Panc1 (cell line): ENCODE data around the gene COQ10A. TPM values are rescaled to one million over a fixed set of nuclear protein-coding genes. Genes with fewer than 3 reads are reported as not detected.
"Not testable (repeated sequence)": the region's sequence is repeated elsewhere in the genome, so short reads cannot be mapped to it uniquely, and the experiment has no call there.

Experiments used
- ATAC-seq: fragments of 200-7000 bp; cut with Tn5 transposase; 2 replicates; pipeline ENCODE4 v1.9.1; 2020; ENCODE audit warnings: mild to moderate bottlenecking, moderate library complexity
- BruUV-seq: library from RNA; stranded (reverse); fragments of 400-500 nt; replicated peaks from 2 replicates; lab custom pipeline; 2021; lab: Mats Ljungman, UMichigan
- CTCF ChIA-PET: fragments of 300-600 bp; sonication (Branson Sonifier 250); formaldehyde crosslinking; loops from one replicate; lab custom pipeline; 2022; ENCODE audit warnings: antibody characterized with exemption; lab: Charles Lee
- POLR2A ChIA-PET: fragments of 300-600 bp; sonication (Branson Sonifier 250); formaldehyde crosslinking; loops from one replicate; lab custom pipeline; 2022; ENCODE audit warnings: antibody characterized with exemption; lab: Charles Lee
- DNase-seq: peaks from one replicate; pipeline ENCODE4 v3.0.0-alpha.2; 2010; ENCODE audit warnings: low read depth, low spot score
- H3K27ac ChIP-seq: 2 replicates; pipeline ENCODE4 v1.5.1; 2011; ENCODE audit warnings: mild to moderate bottlenecking, low read length, inconsistent platforms
- H3K27me3 ChIP-seq: fragments of 200-500 bp; sonication (Bioruptor generic); 2 replicates; pipeline ENCODE4 v1.6.0; 2014; ENCODE audit warnings: low read length, inconsistent platforms; ENCODE audit not compliant: control insufficient read depth, insufficient read depth
- H3K36me3 ChIP-seq: fragments of 200-500 bp; sonication (Bioruptor generic); 2 replicates; pipeline ENCODE4 v1.5.1; 2014; ENCODE audit warnings: inconsistent platforms, mild to moderate bottlenecking, low read length, moderate library complexity; ENCODE audit not compliant: control insufficient read depth, insufficient read depth
- H3K4me1 ChIP-seq: 2 replicates; pipeline ENCODE4 v1.5.1; 2011; ENCODE audit warnings: inconsistent platforms, mild to moderate bottlenecking, low read length, moderate library complexity; ENCODE audit not compliant: control insufficient read depth, insufficient read depth
- H3K4me3 ChIP-seq, 2 experiments: 2 replicates each; pipeline ENCODE4 v1.5.1; 2011 to 2012; ENCODE audit warnings: low read depth in 2 of 2, low read length in 2 of 2, mild to moderate bottlenecking in 2 of 2, inconsistent platforms in 1 of 2, moderate library complexity in 1 of 2
- H3K9me3 ChIP-seq: fragments of 200-500 bp; sonication (Bioruptor generic); 2 replicates; pipeline ENCODE4 v1.5.1; 2014; ENCODE audit warnings: low read depth, mild to moderate bottlenecking, inconsistent platforms, low read length, moderate library complexity; ENCODE audit not compliant: control insufficient read depth, insufficient read depth
- POLR2AphosphoS5 ChIP-seq: IDR thresholded peaks from 2 replicates; pipeline ENCODE4 v1.6.1; 2012; ENCODE audit warnings: mild to moderate bottlenecking, low read depth, low read length, moderate library complexity
- SIN3A ChIP-seq: IDR thresholded peaks from 2 replicates; pipeline ENCODE4 v1.6.1; 2012; ENCODE audit warnings: low read depth, mild to moderate bottlenecking, low read length, moderate library complexity, borderline replicate concordance; ENCODE audit not compliant: insufficient read depth
- TCF7L2 ChIP-seq: IDR thresholded peaks from 2 replicates; pipeline ENCODE4 v1.6.1; 2011; ENCODE audit warnings: mild to moderate bottlenecking, low read depth, low read length, inconsistent platforms
- in situ Hi-C: cut with HindIII; loops from 2 replicates; pipeline ENCODE4 v1.10.0; 2016; ENCODE audit warnings: low sequenced_read_pairs, low pct_unique_long_range_greater_than_20kb
- intact Hi-C: fragments of 100-400 bp; cut with micrococcal nuclease; formaldehyde crosslinking; loops from one replicate; pipeline ENCODE4 v1.10.0; 2022; ENCODE audit not compliant: unreplicated experiment
- total RNA-seq: library from RNA; stranded (reverse); gene quantifications from one replicate; pipeline ENCODE4 v1.2.1, GENCODE V29; 2021; ENCODE audit not compliant: unreplicated experiment
- TF ChIP-seq, protein P1 (sequence below), 2 experiments: IDR thresholded peaks; 2 replicates each; pipeline ENCODE4 v1.6.1; 2011 to 2012; ENCODE audit warnings: low read depth in 2 of 2, control low read depth in 1 of 2, low read length in 1 of 2, mild to moderate bottlenecking in 1 of 2, moderate library complexity in 1 of 2; ENCODE audit not compliant: insufficient read depth in 1 of 2
- TF ChIP-seq, protein P2 (sequence below): fragments of 450-650 bp; IDR thresholded peaks from 2 replicates; pipeline ENCODE4 v1.5.1; 2017; ENCODE audit warnings: mild to moderate bottlenecking

COQ10A gene
- total RNA-seq, 1 experiment from 2014 or later: 20.0 TPM

DNA sequence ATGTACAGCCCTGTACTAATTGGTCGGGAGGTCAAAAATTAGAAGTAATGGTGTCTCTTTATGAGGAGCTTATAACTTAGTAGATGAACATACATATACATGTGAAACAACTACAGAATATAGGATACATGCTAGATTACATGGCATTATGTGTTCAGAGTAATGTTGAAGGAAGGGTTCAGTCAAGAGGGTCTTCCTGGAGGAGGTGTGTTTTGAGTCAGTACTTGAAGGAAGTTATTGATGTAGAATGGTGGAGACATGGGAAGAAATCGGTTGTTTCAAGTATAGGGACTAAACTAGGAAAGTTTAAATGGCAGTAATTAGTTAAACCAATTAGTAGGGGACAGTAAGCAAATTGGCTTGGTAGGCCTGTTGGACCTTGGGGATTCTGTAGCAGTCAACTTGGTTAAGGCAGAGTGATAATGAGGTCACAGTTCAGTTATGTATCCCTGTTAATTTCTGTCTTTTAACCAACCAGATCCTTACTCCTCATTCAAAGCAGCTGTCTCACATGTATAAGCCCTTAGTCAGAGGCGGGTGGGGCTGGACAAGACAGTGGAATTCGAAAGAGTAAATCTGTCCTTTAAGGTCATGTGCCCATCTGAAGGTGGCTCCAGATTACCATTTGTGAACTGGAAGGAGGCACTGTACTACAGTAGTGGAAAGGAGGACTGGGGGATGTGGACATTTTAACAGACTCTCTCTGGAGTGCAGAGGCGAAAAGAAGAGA lies 5.1 kb upstream of the COQ10A start:
- intact Hi-C loops (no loop called here), in situ Hi-C loops (no loop called here)
- TF ChIP-seq, protein P1, sequence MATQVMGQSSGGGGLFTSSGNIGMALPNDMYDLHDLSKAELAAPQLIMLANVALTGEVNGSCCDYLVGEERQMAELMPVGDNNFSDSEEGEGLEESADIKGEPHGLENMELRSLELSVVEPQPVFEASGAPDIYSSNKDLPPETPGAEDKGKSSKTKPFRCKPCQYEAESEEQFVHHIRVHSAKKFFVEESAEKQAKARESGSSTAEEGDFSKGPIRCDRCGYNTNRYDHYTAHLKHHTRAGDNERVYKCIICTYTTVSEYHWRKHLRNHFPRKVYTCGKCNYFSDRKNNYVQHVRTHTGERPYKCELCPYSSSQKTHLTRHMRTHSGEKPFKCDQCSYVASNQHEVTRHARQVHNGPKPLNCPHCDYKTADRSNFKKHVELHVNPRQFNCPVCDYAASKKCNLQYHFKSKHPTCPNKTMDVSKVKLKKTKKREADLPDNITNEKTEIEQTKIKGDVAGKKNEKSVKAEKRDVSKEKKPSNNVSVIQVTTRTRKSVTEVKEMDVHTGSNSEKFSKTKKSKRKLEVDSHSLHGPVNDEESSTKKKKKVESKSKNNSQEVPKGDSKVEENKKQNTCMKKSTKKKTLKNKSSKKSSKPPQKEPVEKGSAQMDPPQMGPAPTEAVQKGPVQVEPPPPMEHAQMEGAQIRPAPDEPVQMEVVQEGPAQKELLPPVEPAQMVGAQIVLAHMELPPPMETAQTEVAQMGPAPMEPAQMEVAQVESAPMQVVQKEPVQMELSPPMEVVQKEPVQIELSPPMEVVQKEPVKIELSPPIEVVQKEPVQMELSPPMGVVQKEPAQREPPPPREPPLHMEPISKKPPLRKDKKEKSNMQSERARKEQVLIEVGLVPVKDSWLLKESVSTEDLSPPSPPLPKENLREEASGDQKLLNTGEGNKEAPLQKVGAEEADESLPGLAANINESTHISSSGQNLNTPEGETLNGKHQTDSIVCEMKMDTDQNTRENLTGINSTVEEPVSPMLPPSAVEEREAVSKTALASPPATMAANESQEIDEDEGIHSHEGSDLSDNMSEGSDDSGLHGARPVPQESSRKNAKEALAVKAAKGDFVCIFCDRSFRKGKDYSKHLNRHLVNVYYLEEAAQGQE (IDR thresholded peaks at IDR 0.05; ENCODE audit: insufficient read depth in 1 of 2, low read depth in 2 of 2, low read length in 1 of 2): no peak
- TF ChIP-seq TCF7L2: no peak
- no peak for TF ChIP-seq SIN3A
- TF ChIP-seq, protein P2, sequence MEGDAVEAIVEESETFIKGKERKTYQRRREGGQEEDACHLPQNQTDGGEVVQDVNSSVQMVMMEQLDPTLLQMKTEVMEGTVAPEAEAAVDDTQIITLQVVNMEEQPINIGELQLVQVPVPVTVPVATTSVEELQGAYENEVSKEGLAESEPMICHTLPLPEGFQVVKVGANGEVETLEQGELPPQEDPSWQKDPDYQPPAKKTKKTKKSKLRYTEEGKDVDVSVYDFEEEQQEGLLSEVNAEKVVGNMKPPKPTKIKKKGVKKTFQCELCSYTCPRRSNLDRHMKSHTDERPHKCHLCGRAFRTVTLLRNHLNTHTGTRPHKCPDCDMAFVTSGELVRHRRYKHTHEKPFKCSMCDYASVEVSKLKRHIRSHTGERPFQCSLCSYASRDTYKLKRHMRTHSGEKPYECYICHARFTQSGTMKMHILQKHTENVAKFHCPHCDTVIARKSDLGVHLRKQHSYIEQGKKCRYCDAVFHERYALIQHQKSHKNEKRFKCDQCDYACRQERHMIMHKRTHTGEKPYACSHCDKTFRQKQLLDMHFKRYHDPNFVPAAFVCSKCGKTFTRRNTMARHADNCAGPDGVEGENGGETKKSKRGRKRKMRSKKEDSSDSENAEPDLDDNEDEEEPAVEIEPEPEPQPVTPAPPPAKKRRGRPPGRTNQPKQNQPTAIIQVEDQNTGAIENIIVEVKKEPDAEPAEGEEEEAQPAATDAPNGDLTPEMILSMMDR: no peak
- no peak for TF ChIP-seq POLR2AphosphoS5
- ChIA-PET POLR2A (no interaction called here), CTCF (interaction anchor here (0.5 kb wide), 1 partner anchor 40 kb away, joined by 3 read pairs; no protein-coding TSS in a partner anchor)
- Histone ChIP-seq H3K4me3 (no peak overlapping the region), H3K27me3 (no peaks in the 10 kb centered on the region), H3K9me3 (no peaks in the 10 kb centered on the region), H3K36me3 (peaks cover 3% of the 10 kb centered on the region; the same call in 1 of the 2 replicates), H3K27ac (no peak overlapping the region), H3K4me1 (peaks cover 13% of the 10 kb centered on the region)
- BruUV-seq: no TSS peak
- ATAC-seq (no peak), DNase-seq (peak; percentile 75)

DNA sequence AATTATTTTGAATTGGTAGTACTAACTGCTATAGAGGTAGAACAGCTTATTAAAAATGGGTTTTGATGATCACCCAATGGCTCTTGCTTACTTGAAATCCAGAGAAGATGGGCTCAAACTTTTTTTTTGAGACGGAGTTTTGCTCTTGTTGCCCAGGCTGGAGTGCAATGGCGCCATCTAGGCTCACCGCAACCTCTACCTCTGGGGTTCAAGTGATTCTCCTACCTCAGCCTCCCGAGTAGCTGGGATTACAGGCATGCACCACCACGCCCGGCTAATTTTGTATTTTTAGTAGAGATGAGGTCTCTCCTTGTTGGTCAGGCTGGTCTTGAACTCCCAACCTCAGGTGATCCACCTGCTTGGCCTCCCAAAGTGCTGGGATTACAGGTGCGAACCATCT lies 3.8 kb upstream of the COQ10A start:
- H3K4me1 ChIP-seq, BruUV-seq, POLR2A ChIA-PET, intact Hi-C loops, in situ Hi-C loops, H3K4me3 ChIP-seq, H3K9me3 ChIP-seq, H3K27ac ChIP-seq, ATAC-seq, DNase-seq, H3K36me3 ChIP-seq, H3K27me3 ChIP-seq: not testable (repeated sequence)
- CTCF ChIA-PET: interaction anchor here (0.6 to 0.7 kb wide), 2 partner anchors 359 to 548 kb away, joined by 3 to 10 read pairs; no protein-coding TSS in a partner anchor
- TF ChIP-seq, protein P2: peak; percentile 62

DNA sequence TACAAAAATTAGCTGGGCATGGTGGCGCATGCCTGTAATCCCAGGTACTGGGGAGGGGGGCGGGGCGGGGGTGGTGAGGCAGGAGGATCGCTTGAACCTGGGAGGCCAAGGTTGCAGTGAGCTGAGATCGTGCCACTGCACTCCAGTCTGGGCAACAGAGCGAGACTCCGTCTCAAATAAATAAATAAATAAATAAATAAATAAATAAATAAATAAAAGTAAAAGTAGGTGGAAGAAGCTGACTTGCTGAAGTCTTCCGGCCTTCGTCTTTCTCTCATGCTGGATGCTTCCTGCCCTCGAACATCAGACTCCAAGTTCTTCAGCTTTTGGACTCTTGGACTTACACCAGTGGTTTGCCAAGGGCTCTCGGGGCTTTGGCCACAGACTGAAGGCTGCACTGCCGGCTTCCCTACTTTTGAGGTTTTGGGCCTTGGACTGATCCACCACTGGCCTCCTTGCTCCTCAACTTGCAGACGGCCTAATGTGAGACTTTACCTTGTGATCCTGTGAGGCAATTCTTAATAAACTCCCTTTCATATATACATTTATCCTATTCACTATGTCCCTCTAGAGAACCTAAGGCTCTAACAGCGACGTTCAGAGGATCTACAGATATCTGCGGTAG lies 562 bp upstream of the COQ10A start:
- CTCF ChIA-PET: interaction anchor here (0.5 to 0.6 kb wide), 3 partner anchors 8 to 23 kb away, joined by 3 to 4 read pairs (median 3); partner anchors contain the start of gene ANKRD52
- H3K9me3 ChIP-seq, DNase-seq, BruUV-seq, POLR2A ChIA-PET, H3K4me1 ChIP-seq, H3K36me3 ChIP-seq, H3K27me3 ChIP-seq, intact Hi-C loops, in situ Hi-C loops: not testable (repeated sequence)
- H3K27ac ChIP-seq: peak overlapping the region; percentile 75
- peak overlapping the region; percentile 68 to 69 for H3K4me3 ChIP-seq
- peak; percentile 1; the same call in 1 of the 2 replicates for ATAC-seq
